GM21526 (cell line): Measurements from ENCODE around the gene GABRG3.

Experiments
- ATAC-seq: cut with Tn5 transposase; IDR thresholded peaks from one replicate; pipeline ENCODE4 v1.9.1; 2021; ENCODE audit warnings: moderate library complexity; ENCODE audit not compliant: unreplicated experiment, low FRiP score

The GABRG3 gene

DNA sequence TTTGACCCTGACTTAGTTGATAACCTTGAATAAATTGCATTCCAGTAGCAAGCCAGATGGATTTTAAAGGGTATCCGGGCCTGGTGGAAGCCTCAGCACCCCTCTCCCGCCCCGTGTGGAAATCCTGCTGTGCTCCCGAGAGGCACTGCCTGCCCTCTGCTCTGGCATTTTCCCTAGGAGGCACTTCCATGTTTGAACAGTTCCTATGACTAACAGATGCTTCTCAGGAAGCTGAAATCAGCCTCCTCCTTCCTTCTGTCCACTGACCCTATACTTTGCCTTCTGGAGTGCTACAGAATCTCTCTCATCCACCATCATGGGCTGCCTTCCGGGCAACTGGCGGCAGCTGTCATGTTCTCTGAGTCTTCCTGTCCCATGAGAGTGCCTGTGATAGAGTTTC lies 90.8 kb downstream of the GABRG3 start:
- ATAC-seq, result no peak

DNA sequence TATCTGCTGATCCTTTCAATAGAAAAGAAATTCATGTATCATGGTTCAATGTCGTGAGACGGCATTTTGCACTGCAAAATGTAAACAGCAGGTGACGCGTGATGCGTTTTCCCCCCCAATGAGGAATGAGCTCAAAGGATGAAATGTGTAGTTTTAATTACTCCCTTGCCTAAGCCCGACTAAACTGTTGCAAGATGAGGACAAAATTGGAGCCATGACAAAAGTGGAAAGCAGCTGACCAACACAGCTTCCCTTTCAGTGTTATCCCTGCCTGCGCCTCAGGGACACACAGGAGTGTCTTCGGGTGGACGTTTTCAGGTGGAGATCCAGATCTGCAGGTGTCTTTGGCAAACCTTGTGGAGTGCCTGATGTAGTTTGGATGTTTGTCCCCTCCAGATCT lies 92.0 kb downstream of the GABRG3 start:
- ATAC-seq, result no peak

DNA sequence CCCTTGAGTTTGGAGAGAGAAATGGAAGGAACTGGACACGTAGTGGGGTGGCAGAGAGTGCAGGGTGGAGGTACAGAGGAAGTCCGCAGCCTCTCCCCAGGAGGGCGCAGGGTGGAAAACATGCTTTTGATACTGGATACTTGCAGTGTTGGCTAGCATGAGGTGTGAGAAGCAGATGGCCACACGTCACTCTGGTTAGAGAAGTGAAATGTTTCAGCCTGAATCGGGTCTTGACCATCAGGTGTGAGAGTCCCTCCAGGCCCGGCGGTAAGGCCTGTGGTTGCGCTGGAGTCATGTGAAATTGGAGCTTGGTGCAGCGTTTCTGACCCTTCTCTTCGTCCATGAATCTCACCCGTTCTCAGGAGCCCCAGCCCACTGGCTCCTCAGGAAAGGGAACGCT lies 93.1 kb downstream of the GABRG3 start:
- no peak for ATAC-seq

DNA sequence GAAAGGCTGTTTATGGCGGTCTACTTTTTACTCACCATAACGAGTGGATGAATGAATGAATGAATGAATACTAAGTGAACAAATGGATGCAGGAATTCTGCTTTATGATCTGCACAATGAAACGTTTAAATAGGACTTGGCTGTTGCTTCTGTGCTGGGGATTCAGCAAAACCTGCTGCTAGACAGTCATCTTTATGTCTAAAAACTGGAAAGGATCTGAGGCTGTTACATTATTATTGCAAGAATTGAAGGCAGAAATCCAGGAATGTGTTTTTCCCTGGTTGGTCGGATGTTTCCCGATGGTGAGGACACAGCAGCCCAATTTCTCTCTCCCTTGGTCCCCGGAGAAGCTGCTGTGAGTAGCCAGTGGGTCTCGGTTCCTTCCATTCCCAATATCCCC lies 94.2 kb downstream of the GABRG3 start:
- ATAC-seq, result no peak

DNA sequence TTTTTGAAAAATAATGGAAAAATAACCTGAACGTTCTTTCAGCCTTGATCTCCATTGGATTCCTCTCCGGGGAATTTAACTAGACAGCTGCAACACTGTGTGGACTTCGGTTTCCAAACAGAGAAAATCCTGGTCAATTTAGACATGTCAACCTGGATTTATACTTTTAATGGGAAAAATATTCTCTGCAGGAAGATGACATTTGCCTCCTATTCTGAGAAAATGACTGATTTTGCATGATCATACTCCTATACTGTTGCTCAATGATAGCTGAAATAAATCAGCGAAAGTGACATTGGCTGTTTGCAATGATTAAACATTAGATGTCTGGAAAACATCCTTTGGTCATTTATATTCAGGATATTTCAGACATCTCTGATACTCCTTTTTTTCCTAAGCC lies 94.8 kb downstream of the GABRG3 start:
- ATAC-seq, result no peak

DNA sequence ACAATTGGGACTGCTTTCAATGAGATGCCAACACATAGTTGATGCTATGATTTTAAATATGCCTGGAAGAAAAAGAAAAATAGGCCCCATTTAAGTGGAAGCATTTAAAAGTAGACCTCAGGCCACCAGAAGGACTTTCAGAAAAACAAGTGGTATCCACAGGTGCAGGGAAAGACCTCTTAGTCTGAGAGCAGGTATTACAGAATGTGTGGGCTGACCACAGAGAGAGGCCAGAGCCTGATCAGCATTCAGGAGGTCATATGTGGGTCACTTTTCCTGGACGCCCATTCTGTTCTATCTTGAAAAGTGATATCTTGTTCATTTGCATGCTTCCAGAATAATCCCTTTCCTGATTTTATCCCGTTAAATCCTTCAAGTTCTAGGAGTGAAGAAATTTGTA lies 95.5 kb downstream of the GABRG3 start:
- ATAC-seq, result no peak

DNA sequence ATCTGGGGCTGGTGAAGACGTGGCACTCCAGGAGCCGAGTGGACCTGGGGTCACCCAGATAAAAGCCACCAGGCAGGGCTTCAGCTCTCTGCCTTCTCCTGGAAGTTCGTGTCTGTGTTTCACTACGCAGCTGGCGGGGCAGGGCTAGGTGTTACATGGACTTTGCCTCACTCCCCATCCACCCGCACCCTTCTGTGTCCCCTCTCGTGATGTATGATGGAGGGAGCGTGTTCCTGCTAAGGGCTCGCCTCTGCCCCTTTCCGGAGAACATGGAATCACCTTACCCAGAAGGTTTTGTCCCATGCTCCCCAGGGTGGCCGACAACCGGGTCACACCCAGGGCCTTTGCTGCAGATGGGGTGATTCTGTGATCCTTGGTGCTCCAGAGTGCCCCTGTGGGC lies 96.2 kb downstream of the GABRG3 start:
- no peak for ATAC-seq

DNA sequence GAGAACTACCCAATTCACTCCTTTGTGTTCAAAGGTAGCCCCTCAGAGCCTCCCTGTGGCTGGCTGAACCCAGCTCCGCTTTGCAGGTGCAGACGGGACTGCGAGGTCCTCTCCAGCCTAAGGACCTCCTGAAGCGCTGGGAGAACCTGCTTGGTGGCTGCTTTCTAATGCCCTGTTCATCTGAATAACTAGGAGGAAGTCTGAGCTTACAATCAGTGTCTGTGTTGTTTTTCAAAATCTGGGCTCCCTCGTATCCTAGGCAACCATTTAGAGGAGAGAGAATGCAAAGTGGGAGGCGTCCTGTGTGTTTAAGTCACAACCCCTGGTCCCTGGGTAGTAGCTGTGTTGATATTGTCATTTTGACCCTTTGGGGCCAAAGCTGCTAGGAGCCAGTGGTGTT lies 99.9 kb downstream of the GABRG3 start:
- ATAC-seq, result no peak

DNA sequence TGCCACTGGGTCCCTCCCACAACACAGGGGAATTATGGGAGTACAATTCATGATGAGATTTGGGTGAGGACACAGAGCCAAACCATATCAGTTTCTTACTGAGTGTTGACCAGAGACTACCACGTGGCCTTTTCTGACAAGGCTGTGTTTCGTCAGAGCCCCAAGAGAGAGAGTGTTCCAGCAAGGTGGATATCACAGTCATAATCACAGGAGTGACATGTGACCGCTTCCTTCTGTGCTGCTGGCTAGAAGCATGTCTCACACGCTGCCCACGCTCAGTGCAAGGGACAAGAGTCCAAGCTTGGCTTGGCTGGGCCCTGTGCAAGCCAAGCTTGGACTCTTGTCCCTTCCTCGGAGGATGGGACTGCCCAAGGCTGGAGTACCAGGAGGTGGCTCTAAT lies 103.2 kb downstream of the GABRG3 start:
- no peak for ATAC-seq

DNA sequence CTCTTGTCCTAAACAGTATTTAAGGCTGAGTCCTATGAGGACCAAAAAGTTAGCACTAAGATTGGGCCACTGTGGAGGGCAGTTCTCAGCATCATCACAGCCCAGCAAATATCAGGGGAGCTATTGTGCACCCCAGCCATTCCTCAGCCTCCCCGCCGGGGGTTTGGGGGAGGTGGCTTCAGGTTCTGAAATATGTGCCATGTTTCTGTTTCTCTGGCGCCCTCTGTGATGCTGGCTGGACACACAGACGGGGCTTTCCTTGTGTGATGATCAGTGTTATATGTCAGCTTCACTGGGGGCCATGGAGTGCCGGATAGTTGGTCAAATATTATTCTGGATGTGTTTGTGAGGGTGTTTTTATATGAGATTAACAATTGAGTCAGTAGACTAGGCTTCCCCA lies 106.8 kb downstream of the GABRG3 start:
- no peak for ATAC-seq

DNA sequence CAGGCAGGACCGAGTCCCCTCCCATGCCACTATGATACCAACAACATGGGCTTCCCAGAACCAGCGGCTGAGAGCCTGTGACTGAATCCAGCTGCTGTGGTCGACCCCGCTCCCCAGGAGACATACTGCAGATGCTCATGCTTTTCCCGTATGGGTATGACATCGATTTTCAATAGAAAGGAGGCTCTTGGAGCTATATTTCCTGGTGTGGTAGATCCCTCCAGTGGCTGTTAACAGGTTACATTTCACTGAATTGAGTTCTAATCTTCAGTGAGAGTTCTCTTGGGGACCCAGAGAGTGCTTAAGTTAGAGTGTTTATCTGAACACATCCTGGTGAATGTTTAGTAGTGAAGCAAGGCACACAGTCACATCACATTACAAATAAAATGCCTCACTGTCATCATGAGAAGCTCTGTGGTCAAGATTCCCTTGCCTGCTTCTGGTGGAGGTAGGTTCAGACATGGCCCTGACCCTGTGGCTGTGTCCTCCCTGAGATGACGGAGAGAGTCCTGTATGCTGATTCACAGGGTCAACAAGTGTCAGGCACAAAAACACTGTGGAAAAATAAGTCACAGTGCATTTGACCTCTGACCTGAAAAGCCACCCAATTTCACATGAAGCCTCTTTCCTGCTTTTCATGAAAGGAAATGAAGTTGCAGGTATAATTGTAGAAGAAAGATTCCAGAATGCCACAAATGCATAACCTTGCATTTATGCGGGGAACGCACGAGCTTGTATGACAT lies 110.9 kb downstream of the GABRG3 start:
- ATAC-seq, result no peak

DNA sequence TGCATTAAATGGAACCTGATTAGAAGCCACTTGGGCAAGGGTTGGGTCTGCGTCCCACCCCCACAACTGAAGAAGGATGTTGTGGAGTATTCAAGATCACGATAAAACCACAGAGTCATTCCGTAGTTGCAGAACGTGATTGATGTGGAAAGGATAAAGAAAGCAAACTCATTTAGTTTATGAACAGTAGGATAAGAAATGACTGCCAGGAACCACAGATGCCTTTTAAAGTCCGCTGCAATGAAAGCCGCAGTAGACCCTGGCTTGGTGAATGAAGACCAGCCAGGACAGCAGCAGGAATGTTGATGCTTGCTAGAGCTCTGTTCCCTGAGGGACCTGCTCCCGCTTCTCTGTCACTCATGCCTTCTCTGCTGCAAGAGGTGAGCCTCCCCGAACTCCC lies 111.5 kb downstream of the GABRG3 start:
- no peak for ATAC-seq

DNA sequence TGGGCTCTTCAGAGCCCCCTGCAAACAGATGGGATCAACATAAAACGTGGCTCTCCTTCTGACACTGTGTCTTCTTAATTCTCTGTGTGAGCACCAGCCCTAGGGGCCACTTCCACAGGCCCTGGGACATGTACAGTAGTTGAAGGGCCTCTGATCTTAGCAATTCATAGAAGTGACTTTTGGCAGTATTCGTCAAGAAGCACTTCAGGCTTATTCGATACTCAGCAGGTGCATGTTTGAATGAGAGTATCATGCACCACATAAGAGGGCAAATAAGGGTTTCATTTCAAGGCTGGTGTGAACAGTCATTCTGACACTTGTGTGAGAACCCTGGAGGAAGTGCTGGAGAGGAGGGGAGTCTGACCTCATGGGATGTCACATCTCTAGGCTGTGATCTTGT lies 113.9 kb downstream of the GABRG3 start:
- ATAC-seq, result no peak

DNA sequence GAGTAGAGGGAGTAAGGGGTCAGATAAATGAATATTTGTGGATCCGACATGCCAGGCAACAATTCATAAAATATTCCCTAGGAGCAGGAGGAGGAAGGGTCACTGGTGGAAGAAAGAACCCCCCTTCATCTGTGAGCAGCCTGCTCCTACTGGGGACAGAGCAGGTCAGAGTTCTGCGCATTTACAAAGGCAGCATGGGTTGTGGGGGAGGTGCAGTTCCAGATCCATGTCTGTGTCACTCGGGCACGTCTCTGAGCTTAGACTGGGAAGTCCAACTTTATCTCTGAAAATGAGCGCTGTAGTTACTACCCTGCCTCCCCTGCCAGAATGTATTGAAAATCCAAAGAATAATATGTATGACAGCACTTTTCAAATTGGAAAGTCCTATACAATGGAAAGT lies 115.2 kb downstream of the GABRG3 start:
- no peak for ATAC-seq

DNA sequence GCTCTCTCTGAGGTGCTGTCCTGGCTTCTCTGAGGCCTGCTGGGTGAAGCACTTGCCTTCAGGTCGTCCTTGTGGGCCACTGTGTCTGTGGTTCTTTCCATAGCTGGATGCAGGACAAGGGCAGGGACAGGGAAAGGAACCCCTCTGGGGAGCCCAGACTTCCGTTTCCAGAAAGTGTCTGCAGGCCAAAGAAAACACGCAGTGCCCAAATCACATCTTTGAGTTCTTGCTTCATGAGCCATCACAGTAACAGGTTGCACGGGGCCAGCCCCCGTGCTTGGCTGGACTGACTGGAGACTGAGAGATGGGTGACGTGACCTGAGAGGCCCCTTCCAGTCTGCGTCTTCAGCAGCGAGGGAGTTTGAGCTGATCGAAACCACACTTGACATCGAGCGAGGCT lies 115.8 kb downstream of the GABRG3 start:
- no peak for ATAC-seq

DNA sequence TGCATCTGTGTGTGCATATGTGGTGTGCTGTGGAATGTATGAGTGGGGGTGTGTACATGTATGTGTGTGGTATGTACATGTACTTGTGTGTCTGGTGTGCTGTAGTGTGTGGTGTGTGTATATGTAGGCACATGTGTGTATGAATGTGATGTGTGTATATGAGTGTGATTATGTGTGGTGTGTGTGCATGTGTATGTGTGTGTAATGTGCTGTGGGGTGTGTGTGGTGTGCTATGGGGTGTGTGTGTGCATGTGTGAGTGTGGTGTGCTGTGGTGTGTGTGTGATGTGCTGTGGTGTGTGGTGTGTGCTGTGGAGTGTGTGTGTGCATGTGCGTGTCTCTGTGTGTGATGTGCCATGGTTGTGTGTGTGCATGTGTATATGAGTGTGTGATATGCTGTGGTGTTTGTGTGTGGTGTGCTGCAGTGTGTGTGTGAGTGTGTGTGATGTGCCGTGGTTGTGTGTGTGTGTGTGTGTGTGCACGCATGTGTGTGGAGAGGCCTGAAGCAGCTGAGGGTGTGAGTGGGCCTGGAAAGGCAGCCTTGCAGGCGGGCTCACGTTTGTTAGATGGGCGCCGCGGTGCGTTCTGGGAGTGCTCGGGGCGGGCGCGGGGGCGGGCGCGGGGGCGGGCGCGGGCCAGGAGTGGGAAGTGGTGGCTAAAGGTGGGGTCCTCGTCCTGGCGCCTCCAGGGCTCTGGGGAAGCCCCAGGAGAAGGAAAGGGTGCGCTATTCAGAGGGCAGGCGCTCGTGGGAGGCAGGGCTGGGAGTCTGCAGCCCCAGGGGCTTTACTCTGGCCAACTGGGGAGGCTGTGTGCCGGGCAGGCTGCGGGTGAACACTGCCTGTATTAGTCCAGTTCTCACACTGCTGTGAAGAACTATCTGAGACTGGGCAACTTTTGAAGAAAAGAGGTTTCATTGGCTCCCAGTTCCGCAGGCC lies 116.9 kb downstream of the GABRG3 start:
- no peak for ATAC-seq

DNA sequence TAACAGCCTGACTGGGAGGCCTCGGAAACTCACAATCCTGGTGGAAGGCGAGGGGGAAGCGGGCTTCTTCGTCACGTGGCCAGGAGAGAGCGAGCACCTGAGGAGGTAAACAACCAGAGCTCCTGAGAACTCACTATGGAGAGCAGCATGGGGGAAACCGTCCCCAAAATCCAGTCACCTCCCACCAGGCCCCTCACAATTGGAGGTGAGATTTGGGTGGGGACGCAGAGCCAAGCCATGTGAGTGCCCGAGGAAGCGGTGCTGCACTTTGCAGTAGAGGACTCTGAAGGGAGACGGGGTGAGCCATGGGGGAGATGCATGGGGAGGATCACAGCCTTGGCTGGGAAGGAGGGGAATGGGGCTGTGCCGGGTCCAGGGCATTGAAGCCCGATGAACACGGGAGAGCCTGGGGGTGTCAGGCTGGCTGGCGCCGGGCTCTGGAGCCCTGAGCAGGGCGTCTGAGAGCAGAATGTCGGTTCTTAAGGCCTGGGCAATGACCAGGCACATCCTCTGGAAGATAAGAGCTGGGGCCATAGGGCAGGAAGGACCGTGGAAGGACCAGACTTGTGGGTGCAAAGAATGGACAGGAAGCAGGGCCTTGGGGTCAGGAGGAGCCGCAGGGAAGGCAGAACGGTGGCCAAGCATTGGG lies 117.7 kb downstream of the GABRG3 start:
- ATAC-seq, result no peak

DNA sequence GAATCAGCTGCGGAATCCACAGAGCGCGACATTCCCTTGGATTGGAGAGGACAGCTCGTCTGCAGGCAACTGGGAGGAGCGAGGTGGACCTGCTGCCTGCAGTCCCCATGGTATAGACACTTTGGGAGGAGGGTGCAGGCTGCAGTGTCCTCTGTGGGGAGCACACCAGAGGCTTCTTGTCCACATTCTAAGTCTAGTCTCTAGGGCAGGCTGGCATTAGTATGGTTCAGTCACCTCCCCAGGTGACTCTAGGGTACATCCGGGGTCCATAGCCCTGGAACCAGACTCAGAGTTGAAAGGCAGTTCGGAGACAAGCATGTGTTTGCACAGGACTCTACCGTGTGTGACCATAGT lies 118.2 kb downstream of the GABRG3 start:
- no peak for ATAC-seq

DNA sequence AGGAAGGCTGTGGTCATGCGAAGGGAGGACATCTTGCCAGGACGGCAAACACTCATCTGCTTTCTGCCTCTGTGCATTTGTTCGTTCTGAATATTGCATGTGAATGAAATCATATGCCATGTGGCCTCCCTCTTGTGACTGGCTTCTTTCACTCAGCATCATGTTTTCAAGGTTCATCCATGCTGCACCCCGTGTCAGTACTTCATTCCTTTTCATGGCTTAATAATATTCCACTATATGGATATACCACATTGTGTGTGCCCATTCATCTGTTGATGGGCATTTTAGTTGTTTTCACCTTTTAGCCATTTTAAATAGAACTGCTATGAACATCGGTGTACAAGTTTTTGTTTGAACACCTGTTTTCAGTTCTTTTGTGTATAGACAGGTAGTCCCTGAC lies 118.7 kb downstream of the GABRG3 start:
- no peak for ATAC-seq

DNA sequence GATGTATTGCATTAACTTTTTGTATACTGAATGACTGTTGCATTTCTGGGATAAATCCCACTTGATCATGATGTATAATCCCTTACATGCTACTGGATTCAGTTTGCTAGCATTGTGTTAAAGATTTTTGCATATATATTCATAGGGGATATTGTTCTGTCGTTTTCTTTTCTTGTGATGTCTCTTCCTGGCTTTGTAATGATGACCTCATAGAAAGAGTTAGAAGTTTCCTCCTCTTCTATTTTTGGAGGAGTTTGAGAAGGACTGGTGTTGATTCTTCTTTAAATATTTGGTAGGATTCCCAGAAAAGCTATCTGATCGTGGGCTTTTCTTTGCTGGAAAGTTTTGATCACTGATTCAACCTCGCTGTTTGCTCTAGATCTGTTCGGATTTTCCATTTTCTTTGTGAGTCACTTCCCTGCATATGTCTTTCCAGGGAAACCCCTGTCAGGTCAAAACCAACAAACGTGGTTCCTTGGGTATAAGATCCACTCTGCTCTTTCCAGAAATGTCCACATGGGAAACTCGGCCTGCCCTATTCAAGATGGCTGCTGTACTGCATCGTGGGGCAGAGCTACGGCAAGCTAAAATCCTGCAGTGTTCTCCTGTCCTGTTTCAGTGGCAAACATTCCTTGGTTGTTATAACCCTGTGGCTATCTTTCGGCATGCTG lies 120.4 kb downstream of the GABRG3 start:
- no peak for ATAC-seq

DNA sequence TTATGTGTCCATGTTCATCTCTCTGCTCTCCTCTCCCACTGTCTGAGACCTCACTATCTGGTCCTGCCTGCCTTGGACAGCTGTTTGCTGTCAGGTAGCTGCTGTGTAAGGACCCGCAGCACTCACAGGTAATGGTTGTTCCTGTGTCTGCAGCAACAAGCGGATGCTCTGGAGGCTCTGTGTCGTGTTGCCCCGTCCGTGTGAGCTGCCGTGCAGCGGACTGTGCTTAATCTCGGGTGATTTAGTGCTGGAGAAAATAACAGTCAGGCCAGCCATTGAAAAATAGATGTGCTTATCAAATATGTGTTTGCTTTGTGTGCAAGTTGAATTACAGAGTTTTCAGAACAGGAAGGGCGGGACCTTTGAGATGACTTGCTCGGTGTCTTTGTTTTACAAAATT lies 121.4 kb downstream of the GABRG3 start:
- ATAC-seq, result no peak
